ENCODE results near the gene MAP9.
A peak's percentile ranks its signal among the peaks of the same experiment; 100 is the strongest.

The MAP9 gene

GRCh38 chr4:155376387-155377268 is at the start of gene MAP9:
Gene MAP9, minus strand, starts transcription at chr4:155376965. Its CDS starts 1,115 bp downstream, at chr4:155375850.
- TF ChIP-seq CEBPB (IDR thresholded peaks at IDR 0.05) = no peak
- peak; percentile 53 for TF ChIP-seq CREB1 (IDR thresholded peaks at IDR 0.05; ENCODE audit: low read depth)
- peak; percentile 57; the same call in 1 of the 2 replicates for TF ChIP-seq USF1 (IDR thresholded peaks at IDR 0.05)
- no peak for TF ChIP-seq TAF1 (IDR thresholded peaks at IDR 0.05; ENCODE audit: low read depth)

GRCh38 chr4:155423671-155424070 is 46.9 kb upstream of the MAP9 start:
- no peak for TF ChIP-seq NFIC (IDR thresholded peaks at IDR 0.05)
- no peak for TF ChIP-seq FOXM1 (IDR thresholded peaks at IDR 0.05; ENCODE audit: borderline replicate concordance, low read depth)
- TF ChIP-seq, protein P1, sequence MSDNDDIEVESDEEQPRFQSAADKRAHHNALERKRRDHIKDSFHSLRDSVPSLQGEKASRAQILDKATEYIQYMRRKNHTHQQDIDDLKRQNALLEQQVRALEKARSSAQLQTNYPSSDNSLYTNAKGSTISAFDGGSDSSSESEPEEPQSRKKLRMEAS (IDR thresholded peaks at IDR 0.05) = no peak
- TF ChIP-seq EGR1 (IDR thresholded peaks at IDR 0.05) = no peak
- TF ChIP-seq TAF1 (IDR thresholded peaks at IDR 0.05; ENCODE audit: low read depth) = no peak
- TF ChIP-seq CREB1 (IDR thresholded peaks at IDR 0.05; ENCODE audit: low read depth) = no peak
- TF ChIP-seq RAD21 (IDR thresholded peaks at IDR 0.05; ENCODE audit: low read depth) = no peak

GRCh38 chr4:155419266-155419665 is 42.5 kb upstream of the MAP9 start:
- no peak for TF ChIP-seq NFIC (IDR thresholded peaks at IDR 0.05)

DNA sequence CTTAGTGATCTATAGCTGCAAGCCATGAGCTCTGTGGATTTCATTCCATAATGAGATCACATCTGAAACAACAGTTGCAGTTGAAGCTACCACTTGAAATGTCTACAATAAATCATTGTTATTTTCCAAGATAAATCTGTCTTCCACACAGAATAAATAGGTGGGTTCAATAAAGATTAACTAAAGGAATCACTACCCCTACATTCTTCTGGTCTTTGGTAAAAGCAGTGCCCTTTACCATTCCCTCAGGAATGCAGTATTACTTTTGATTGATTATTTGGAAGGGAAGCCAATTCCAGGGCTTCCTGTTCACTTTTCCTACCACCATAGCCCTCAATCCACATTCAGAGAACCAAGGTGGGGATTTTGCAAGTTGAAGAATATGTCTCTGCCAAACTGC is 38.9 kb upstream of the MAP9 start:
- TF ChIP-seq, protein P1 (IDR thresholded peaks at IDR 0.05) = no peak
- TF ChIP-seq USF1 (IDR thresholded peaks at IDR 0.05) = no peak
- TF ChIP-seq TAF1 (IDR thresholded peaks at IDR 0.05; ENCODE audit: low read depth) = no peak
- TF ChIP-seq REST (IDR thresholded peaks at IDR 0.05; ENCODE audit: low read depth) = no peak
- no peak for TF ChIP-seq NFIC (IDR thresholded peaks at IDR 0.05)
- no peak for TF ChIP-seq RAD21 (IDR thresholded peaks at IDR 0.05; ENCODE audit: low read depth)
- TF ChIP-seq TEAD4 (IDR thresholded peaks at IDR 0.05) = no peak
- TF ChIP-seq EP300 (IDR thresholded peaks at IDR 0.05; ENCODE audit: borderline replicate concordance) = no peak
- no peak for TF ChIP-seq TCF12 (IDR thresholded peaks at IDR 0.05; ENCODE audit: low read depth)

- TF ChIP-seq, protein P1 (IDR thresholded peaks at IDR 0.05) = no peak
- TF ChIP-seq TEAD4 (IDR thresholded peaks at IDR 0.05) = no peak
- TF ChIP-seq TAF1 (IDR thresholded peaks at IDR 0.05; ENCODE audit: low read depth) = no peak
- no peak for TF ChIP-seq FOXM1 (IDR thresholded peaks at IDR 0.05; ENCODE audit: borderline replicate concordance, low read depth)
- no peak for TF ChIP-seq RAD21 (IDR thresholded peaks at IDR 0.05; ENCODE audit: low read depth)
- TF ChIP-seq NFIC (IDR thresholded peaks at IDR 0.05) = no peak
- TF ChIP-seq REST (IDR thresholded peaks at IDR 0.05; ENCODE audit: low read depth) = no peak
- no peak for TF ChIP-seq TCF12 (IDR thresholded peaks at IDR 0.05; ENCODE audit: low read depth)
- no peak for TF ChIP-seq CEBPB (IDR thresholded peaks at IDR 0.05)
- no peak for TF ChIP-seq CREB1 (IDR thresholded peaks at IDR 0.05; ENCODE audit: low read depth)
- no peak for TF ChIP-seq EP300 (IDR thresholded peaks at IDR 0.05; ENCODE audit: borderline replicate concordance)
- no peak for TF ChIP-seq EGR1 (IDR thresholded peaks at IDR 0.05)
- no peak for TF ChIP-seq USF1 (IDR thresholded peaks at IDR 0.05)
- no peak for TF ChIP-seq ZBTB7A (IDR thresholded peaks at IDR 0.05; ENCODE audit: low read depth)
- TF ChIP-seq YY1 (IDR thresholded peaks at IDR 0.05; ENCODE audit: low read depth) = no peak
Observed at GRCh38 chr4:155413451-155413850, 36.7 kb upstream of the MAP9 start.

- no peak for TF ChIP-seq USF1 (IDR thresholded peaks at IDR 0.05)
- no peak for TF ChIP-seq TCF12 (IDR thresholded peaks at IDR 0.05; ENCODE audit: low read depth)
- no peak for TF ChIP-seq CEBPB (IDR thresholded peaks at IDR 0.05)
- TF ChIP-seq REST (IDR thresholded peaks at IDR 0.05; ENCODE audit: low read depth) = no peak
- no peak for TF ChIP-seq RAD21 (IDR thresholded peaks at IDR 0.05; ENCODE audit: low read depth)
- no peak for TF ChIP-seq YY1 (IDR thresholded peaks at IDR 0.05; ENCODE audit: low read depth)
- no peak for TF ChIP-seq ZBTB7A (IDR thresholded peaks at IDR 0.05; ENCODE audit: low read depth)
- no peak for TF ChIP-seq TEAD4 (IDR thresholded peaks at IDR 0.05)
- no peak for TF ChIP-seq CREB1 (IDR thresholded peaks at IDR 0.05; ENCODE audit: low read depth)
- TF ChIP-seq, protein P1 (IDR thresholded peaks at IDR 0.05) = no peak
- TF ChIP-seq NFIC (IDR thresholded peaks at IDR 0.05) = no peak
- no peak for TF ChIP-seq TAF1 (IDR thresholded peaks at IDR 0.05; ENCODE audit: low read depth)
- TF ChIP-seq FOXM1 (IDR thresholded peaks at IDR 0.05; ENCODE audit: borderline replicate concordance, low read depth) = no peak
- TF ChIP-seq EGR1 (IDR thresholded peaks at IDR 0.05) = no peak
- TF ChIP-seq EP300 (IDR thresholded peaks at IDR 0.05; ENCODE audit: borderline replicate concordance) = no peak
Observed at GRCh38 chr4:155411546-155411945, 34.8 kb upstream of the MAP9 start.
